ENCODE results near the gene LDLRAD4.

LDLRAD4 gene

GRCh38 chr18:13542520-13542847 lies 323.9 kb downstream of the LDLRAD4 start:
- TF ChIP-seq CREB1 (IDR thresholded peaks at IDR 0.05; ENCODE audit: low read depth) (no peak), YY1 (IDR thresholded peaks at IDR 0.05; ENCODE audit: low read depth) (no peak), EP300 (IDR thresholded peaks at IDR 0.05; ENCODE audit: borderline replicate concordance) (no peak), TEAD4 (IDR thresholded peaks at IDR 0.05) (no peak), USF1 (IDR thresholded peaks at IDR 0.05) (no peak), TAF1 (IDR thresholded peaks at IDR 0.05; ENCODE audit: low read depth) (no peak)

GRCh38 chr18:13543144-13543543 lies 324.6 kb downstream of the LDLRAD4 start:
- no peak for TF ChIP-seq YY1 (IDR thresholded peaks at IDR 0.05; ENCODE audit: low read depth)
- no peak for TF ChIP-seq TCF12 (IDR thresholded peaks at IDR 0.05; ENCODE audit: low read depth)
- TF ChIP-seq EP300 (IDR thresholded peaks at IDR 0.05; ENCODE audit: borderline replicate concordance): no peak

GRCh38 chr18:13543811-13544732 lies 325.5 kb downstream of the LDLRAD4 start:
- no peak for TF ChIP-seq EGR1 (IDR thresholded peaks at IDR 0.05)

- TF ChIP-seq REST (IDR thresholded peaks at IDR 0.05; ENCODE audit: low read depth) (no peak), CEBPB (IDR thresholded peaks at IDR 0.05) (no peak), YY1 (IDR thresholded peaks at IDR 0.05; ENCODE audit: low read depth) (no peak), USF1 (IDR thresholded peaks at IDR 0.05) (no peak), EGR1 (IDR thresholded peaks at IDR 0.05) (no peak), TAF1 (IDR thresholded peaks at IDR 0.05; ENCODE audit: low read depth) (no peak), RAD21 (IDR thresholded peaks at IDR 0.05; ENCODE audit: low read depth) (no peak), TEAD4 (IDR thresholded peaks at IDR 0.05) (no peak), EP300 (IDR thresholded peaks at IDR 0.05; ENCODE audit: borderline replicate concordance) (no peak), NFIC (IDR thresholded peaks at IDR 0.05) (no peak), ZBTB7A (IDR thresholded peaks at IDR 0.05; ENCODE audit: low read depth) (no peak), MAX (IDR thresholded peaks at IDR 0.05) (no peak)
Observed at GRCh38 chr18:13544953-13545352, 326.4 kb downstream of the LDLRAD4 start.

- TF ChIP-seq RAD21 (IDR thresholded peaks at IDR 0.05; ENCODE audit: low read depth) (no peak), FOXM1 (IDR thresholded peaks at IDR 0.05; ENCODE audit: borderline replicate concordance, low read depth) (no peak), TCF12 (IDR thresholded peaks at IDR 0.05; ENCODE audit: low read depth) (no peak), YY1 (IDR thresholded peaks at IDR 0.05; ENCODE audit: low read depth) (no peak), NFIC (IDR thresholded peaks at IDR 0.05) (no peak), USF1 (IDR thresholded peaks at IDR 0.05) (no peak), MAX (IDR thresholded peaks at IDR 0.05) (no peak)
Observed at GRCh38 chr18:13545514-13545913, 327.0 kb downstream of the LDLRAD4 start.

GRCh38 chr18:13545955-13546354 lies 327.4 kb downstream of the LDLRAD4 start:
- no peak for TF ChIP-seq CEBPB (IDR thresholded peaks at IDR 0.05)
- TF ChIP-seq MAX (IDR thresholded peaks at IDR 0.05): no peak
- TF ChIP-seq ZBTB7A (IDR thresholded peaks at IDR 0.05; ENCODE audit: low read depth): no peak
- no peak for TF ChIP-seq USF1 (IDR thresholded peaks at IDR 0.05)
- TF ChIP-seq FOXM1 (IDR thresholded peaks at IDR 0.05; ENCODE audit: borderline replicate concordance, low read depth): no peak
- TF ChIP-seq NFIC (IDR thresholded peaks at IDR 0.05): no peak
- no peak for TF ChIP-seq TAF1 (IDR thresholded peaks at IDR 0.05; ENCODE audit: low read depth)
- TF ChIP-seq EGR1 (IDR thresholded peaks at IDR 0.05): no peak
- no peak for TF ChIP-seq REST (IDR thresholded peaks at IDR 0.05; ENCODE audit: low read depth)
- no peak for TF ChIP-seq YY1 (IDR thresholded peaks at IDR 0.05; ENCODE audit: low read depth)
- TF ChIP-seq TEAD4 (IDR thresholded peaks at IDR 0.05): no peak
- TF ChIP-seq TCF12 (IDR thresholded peaks at IDR 0.05; ENCODE audit: low read depth): no peak
- TF ChIP-seq EP300 (IDR thresholded peaks at IDR 0.05; ENCODE audit: borderline replicate concordance): no peak
- no peak for TF ChIP-seq CREB1 (IDR thresholded peaks at IDR 0.05; ENCODE audit: low read depth)
